KMS-11 (cell line): Measurements from ENCODE around the gene RUFY1.

ENCODE experiments used
- H2AFZ ChIP-seq: fragments of 200-600 bp; sonication (generic); 2 replicates; pipeline ENCODE4 v1.6.1; 2016; ENCODE audit warnings: antibody characterized with exemption, mixed run types, low read depth
- H3K27ac ChIP-seq: fragments of 200-600 bp; sonication (generic); 2 replicates; pipeline ENCODE4 v1.6.1; 2016; ENCODE audit warnings: mild to moderate bottlenecking, mixed run types
- H3K27me3 ChIP-seq: fragments of 200-600 bp; sonication (generic); 2 replicates; pipeline ENCODE4 v1.6.1; 2017; ENCODE audit warnings: mild to moderate bottlenecking, low read depth, mixed run types, moderate library complexity; ENCODE audit not compliant: insufficient read depth
- H3K36me3 ChIP-seq: fragments of 200-600 bp; sonication (generic); 2 replicates; pipeline ENCODE4 v1.6.1; 2017; ENCODE audit warnings: mild to moderate bottlenecking, mixed run types; ENCODE audit not compliant: insufficient read depth
- H3K4me1 ChIP-seq: fragments of 200-600 bp; sonication (generic); 2 replicates; pipeline ENCODE4 v1.6.1; 2016; ENCODE audit warnings: mild to moderate bottlenecking, low read depth, mixed run types; ENCODE audit not compliant: poor library complexity, severe bottlenecking
- H3K4me2 ChIP-seq: fragments of 200-600 bp; sonication (generic); 2 replicates; pipeline ENCODE4 v1.7.0; 2016; ENCODE audit warnings: mild to moderate bottlenecking, mixed run types
- H3K4me3 ChIP-seq: fragments of 200-600 bp; sonication (generic); IDR thresholded peaks from 2 replicates; pipeline ENCODE4 v1.6.1; 2017; ENCODE audit warnings: low read depth, low read length, mixed read lengths; ENCODE audit not compliant: insufficient read depth
- H3K79me2 ChIP-seq: fragments of 200-600 bp; sonication (generic); 2 replicates; pipeline ENCODE4 v1.6.1; 2016; ENCODE audit warnings: low read depth, mixed run types; ENCODE audit not compliant: insufficient read depth
- H3K9ac ChIP-seq: fragments of 200-600 bp; sonication (generic); 2 replicates; pipeline ENCODE4 v1.6.1; 2016; ENCODE audit warnings: mild to moderate bottlenecking, mixed run types
- H4K20me1 ChIP-seq: fragments of 200-600 bp; sonication (generic); 2 replicates; pipeline ENCODE4 v1.6.1; 2016; ENCODE audit warnings: mild to moderate bottlenecking, mixed run types; ENCODE audit not compliant: insufficient read depth
- CTCF ChIP-seq: fragments of 200-600 bp; sonication (generic); conservative IDR thresholded peaks from 2 replicates; pipeline ENCODE4 v1.6.1; 2017; ENCODE audit warnings: low read depth, mild to moderate bottlenecking, antibody characterized with exemption, low read length, moderate library complexity, mixed read lengths

The RUFY1 gene

GRCh38 chr5:179599566-179599965 is 49.2 kb downstream of the RUFY1 start:
- H3K27me3 ChIP-seq, result no peaks in the 10 kb centered on the region
- no peaks in the 10 kb centered on the region for H3K36me3 ChIP-seq
- H2AFZ ChIP-seq, result no peak overlapping the region
- TF ChIP-seq CTCF, result no peak
- no peaks in the 10 kb centered on the region for H3K4me1 ChIP-seq
- H3K9ac ChIP-seq, result no peak overlapping the region
- H4K20me1 ChIP-seq, result no peaks in the 10 kb centered on the region
- no peak overlapping the region for H3K27ac ChIP-seq
- no peaks in the 10 kb centered on the region for H3K79me2 ChIP-seq
- no peak overlapping the region for H3K4me2 ChIP-seq
- no peak overlapping the region for H3K4me3 ChIP-seq

- H4K20me1 ChIP-seq, result no peaks in the 10 kb centered on the region
- H3K4me2 ChIP-seq, result no peak overlapping the region
- no peaks in the 10 kb centered on the region for H3K79me2 ChIP-seq
- H3K9ac ChIP-seq, result no peak overlapping the region
- no peak for TF ChIP-seq CTCF
- H3K27me3 ChIP-seq, result no peaks in the 10 kb centered on the region
- H2AFZ ChIP-seq, result no peak overlapping the region
- no peak overlapping the region for H3K27ac ChIP-seq
- no peaks in the 10 kb centered on the region for H3K4me1 ChIP-seq
- H3K4me3 ChIP-seq, result no peak overlapping the region
- no peaks in the 10 kb centered on the region for H3K36me3 ChIP-seq
Measured at GRCh38 chr5:179599973-179600372, 49.6 kb downstream of the RUFY1 start.

GRCh38 chr5:179601871-179602625 is 51.7 kb downstream of the RUFY1 start:
- H4K20me1 ChIP-seq, result no peaks in the 10 kb centered on the region
- TF ChIP-seq CTCF, result no peak
- no peaks in the 10 kb centered on the region for H3K27me3 ChIP-seq
- H3K4me1 ChIP-seq, result no peaks in the 10 kb centered on the region
- no peaks in the 10 kb centered on the region for H3K36me3 ChIP-seq
- H3K4me2 ChIP-seq, result no peak overlapping the region
- H3K4me3 ChIP-seq, result no peak overlapping the region
- H3K9ac ChIP-seq, result no peak overlapping the region
- H3K27ac ChIP-seq, result no peak overlapping the region
- H3K79me2 ChIP-seq, result no peaks in the 10 kb centered on the region
- H2AFZ ChIP-seq, result no peak overlapping the region

- peaks cover 8% of the 10 kb centered on the region for H3K4me1 ChIP-seq
- H3K4me3 ChIP-seq, result no peak overlapping the region
- H3K9ac ChIP-seq, result no peak overlapping the region
- no peaks in the 10 kb centered on the region for H3K27me3 ChIP-seq
- H4K20me1 ChIP-seq, result no peaks in the 10 kb centered on the region
- H3K27ac ChIP-seq, result no peak overlapping the region
- H3K36me3 ChIP-seq, result no peaks in the 10 kb centered on the region
- no peak overlapping the region for H2AFZ ChIP-seq
- H3K4me2 ChIP-seq, result no peak overlapping the region
- no peaks in the 10 kb centered on the region for H3K79me2 ChIP-seq
- no peak for TF ChIP-seq CTCF
Measured at GRCh38 chr5:179603308-179603707, 53.0 kb downstream of the RUFY1 start.
